Astrocyte (in vitro differentiated cells and primary cell): ENCODE results near the gene EDN3. TPM values are rescaled to one million over a fixed set of nuclear protein-coding genes. Genes with fewer than 3 reads are reported as not detected.

ENCODE experiments used
- DNase-seq: peaks from one replicate; pipeline ENCODE4 v3.0.0-alpha.2; 2010; ENCODE audit warnings: low read depth
- FAIRE-seq: peaks from 2 replicates; lab custom pipeline; 2011; peaks lifted over from hg19 to GRCh38; lab: Jason Lieb, UNC
- H2AFZ ChIP-seq: 2 replicates; pipeline ENCODE4 v1.6.0; 2012; ENCODE audit warnings: low read depth, low read length, inconsistent platforms
- H3K27ac ChIP-seq: 2 replicates; pipeline ENCODE4 v1.5.1; 2011; ENCODE audit warnings: low read depth, low read length, inconsistent platforms
- H3K27me3 ChIP-seq: 2 replicates; pipeline ENCODE4 v1.6.0; 2011; ENCODE audit warnings: low read length, inconsistent platforms; ENCODE audit not compliant: insufficient read depth
- H3K36me3 ChIP-seq: 2 replicates; pipeline ENCODE4 v1.5.1; 2011; ENCODE audit warnings: low read length, inconsistent platforms; ENCODE audit not compliant: insufficient read depth
- H3K4me1 ChIP-seq: 2 replicates; pipeline ENCODE4 v1.5.1; 2011; ENCODE audit warnings: low read length, inconsistent platforms; ENCODE audit not compliant: insufficient read depth
- H3K4me2 ChIP-seq: 2 replicates; pipeline ENCODE4 v1.6.0; 2012; ENCODE audit warnings: low read length, inconsistent platforms
- H3K4me3 ChIP-seq: 2 replicates; pipeline ENCODE4 v1.5.1; 2011; ENCODE audit warnings: low read depth, mild to moderate bottlenecking, low read length, inconsistent platforms; ENCODE audit not compliant: insufficient read depth
- H3K79me2 ChIP-seq: 2 replicates; pipeline ENCODE4 v1.6.0; 2012; ENCODE audit warnings: mild to moderate bottlenecking, low read length, inconsistent platforms; ENCODE audit not compliant: insufficient read depth
- H3K9ac ChIP-seq: 2 replicates; pipeline ENCODE4 v1.6.0; 2012; ENCODE audit warnings: mild to moderate bottlenecking, low read length, inconsistent platforms
- H3K9me3 ChIP-seq: 2 replicates; pipeline ENCODE4 v1.5.1; 2012; ENCODE audit warnings: low read depth, mild to moderate bottlenecking, low read length, inconsistent platforms; ENCODE audit not compliant: insufficient read depth
- H4K20me1 ChIP-seq: 2 replicates; pipeline ENCODE4 v1.6.0; 2012; ENCODE audit warnings: low read length, inconsistent platforms; ENCODE audit not compliant: insufficient read depth
- H3K27ac Mint-ChIP-seq: one replicate; pipeline ENCODE4 v1.8.0; 2021; ENCODE audit warnings: mild to moderate bottlenecking, mixed read lengths; ENCODE audit not compliant: unreplicated experiment
- H3K27me3 Mint-ChIP-seq: one replicate; pipeline ENCODE4 v1.8.0; 2021; ENCODE audit warnings: low read depth, mixed read lengths; ENCODE audit not compliant: unreplicated experiment
- H3K36me3 Mint-ChIP-seq: one replicate; pipeline ENCODE4 v1.8.0; 2021; ENCODE audit warnings: low read depth, mixed read lengths; ENCODE audit not compliant: unreplicated experiment
- H3K4me1 Mint-ChIP-seq: one replicate; pipeline ENCODE4 v1.8.0; 2021; ENCODE audit warnings: low read depth, mixed read lengths; ENCODE audit not compliant: unreplicated experiment
- H3K4me3 Mint-ChIP-seq: one replicate; pipeline ENCODE4 v1.8.0; 2021; ENCODE audit warnings: mild to moderate bottlenecking, moderate library complexity, mixed read lengths; ENCODE audit not compliant: unreplicated experiment
- H3K9me3 Mint-ChIP-seq: one replicate; pipeline ENCODE4 v1.8.0; 2021; ENCODE audit warnings: mild to moderate bottlenecking, mixed read lengths; ENCODE audit not compliant: unreplicated experiment
- EZH2 ChIP-seq: IDR thresholded peaks from 2 replicates; pipeline ENCODE4 v1.6.1; 2012; ENCODE audit warnings: mild to moderate bottlenecking, low read length, inconsistent platforms; ENCODE audit not compliant: insufficient read depth
- total RNA-seq: library from RNA; stranded (reverse); gene quantifications from 2 replicates; pipeline ENCODE4 v1.2.1, GENCODE V29; 2021
- TF ChIP-seq, protein P1 (sequence below): IDR thresholded peaks from 2 replicates; pipeline ENCODE4 v1.5.1; 2011; ENCODE audit warnings: low read depth, mild to moderate bottlenecking, inconsistent platforms, low read length, moderate library complexity; ENCODE audit not compliant: insufficient read depth

Gene EDN3
- total RNA-seq, 1 donor from 2014 or later, result not detected

DNA sequence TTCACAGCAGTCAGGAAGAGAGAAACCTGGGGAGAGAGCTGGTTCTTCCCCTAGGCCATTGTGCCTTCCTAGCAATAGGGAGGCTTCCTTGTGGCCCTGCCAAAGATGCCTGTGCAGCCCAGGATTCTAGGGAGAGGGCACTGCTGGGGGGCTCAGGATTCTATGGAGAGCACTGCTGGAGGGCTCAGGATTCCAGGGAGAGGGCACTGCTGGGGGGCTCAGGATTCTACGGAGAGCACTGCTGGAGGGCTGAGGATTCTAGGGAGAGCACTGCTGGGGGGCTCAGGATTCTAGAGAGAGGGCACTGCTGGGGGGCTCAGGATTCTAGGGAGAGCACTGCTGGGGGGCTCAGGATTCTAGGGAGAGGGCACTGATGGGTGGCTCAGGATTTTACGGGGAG lies 25.8 kb downstream of the EDN3 start:
- Mint-ChIP-seq H3K9me3 (no peaks in the 10 kb centered on the region), H3K4me3 (no peak overlapping the region), H3K4me1 (no peaks in the 10 kb centered on the region), H3K27ac (no peak overlapping the region), H3K36me3 (no peaks in the 10 kb centered on the region), H3K27me3 (peaks cover 51% of the 10 kb centered on the region)
- FAIRE-seq (no peak), DNase-seq (no peak)
- no peaks in the 10 kb centered on the region for H3K4me1 ChIP-seq
- H3K9ac ChIP-seq, result no peak overlapping the region
- no peaks in the 10 kb centered on the region for H3K27me3 ChIP-seq
- H3K4me3 ChIP-seq, result no peak overlapping the region
- no peak for TF ChIP-seq EZH2
- TF ChIP-seq, protein P1, sequence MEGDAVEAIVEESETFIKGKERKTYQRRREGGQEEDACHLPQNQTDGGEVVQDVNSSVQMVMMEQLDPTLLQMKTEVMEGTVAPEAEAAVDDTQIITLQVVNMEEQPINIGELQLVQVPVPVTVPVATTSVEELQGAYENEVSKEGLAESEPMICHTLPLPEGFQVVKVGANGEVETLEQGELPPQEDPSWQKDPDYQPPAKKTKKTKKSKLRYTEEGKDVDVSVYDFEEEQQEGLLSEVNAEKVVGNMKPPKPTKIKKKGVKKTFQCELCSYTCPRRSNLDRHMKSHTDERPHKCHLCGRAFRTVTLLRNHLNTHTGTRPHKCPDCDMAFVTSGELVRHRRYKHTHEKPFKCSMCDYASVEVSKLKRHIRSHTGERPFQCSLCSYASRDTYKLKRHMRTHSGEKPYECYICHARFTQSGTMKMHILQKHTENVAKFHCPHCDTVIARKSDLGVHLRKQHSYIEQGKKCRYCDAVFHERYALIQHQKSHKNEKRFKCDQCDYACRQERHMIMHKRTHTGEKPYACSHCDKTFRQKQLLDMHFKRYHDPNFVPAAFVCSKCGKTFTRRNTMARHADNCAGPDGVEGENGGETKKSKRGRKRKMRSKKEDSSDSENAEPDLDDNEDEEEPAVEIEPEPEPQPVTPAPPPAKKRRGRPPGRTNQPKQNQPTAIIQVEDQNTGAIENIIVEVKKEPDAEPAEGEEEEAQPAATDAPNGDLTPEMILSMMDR, result no peak
- H3K9me3 ChIP-seq, result no peaks in the 10 kb centered on the region
- no peaks in the 10 kb centered on the region for H3K79me2 ChIP-seq
- no peaks in the 10 kb centered on the region for H4K20me1 ChIP-seq
- no peaks in the 10 kb centered on the region for H3K36me3 ChIP-seq
- no peak overlapping the region for H3K27ac ChIP-seq
- H2AFZ ChIP-seq, result no peak overlapping the region
- H3K4me2 ChIP-seq, result no peak overlapping the region

GRCh38 chr20:59328071-59328470 lies 27.7 kb downstream of the EDN3 start:
- Histone ChIP-seq H4K20me1 (no peaks in the 10 kb centered on the region), H2AFZ (no peak overlapping the region), H3K79me2 (no peaks in the 10 kb centered on the region), H3K9ac (no peak overlapping the region), H3K36me3 (no peaks in the 10 kb centered on the region), H3K4me2 (no peak overlapping the region), H3K4me1 (no peaks in the 10 kb centered on the region), H3K27me3 (no peaks in the 10 kb centered on the region), H3K4me3 (no peak overlapping the region), H3K9me3 (no peaks in the 10 kb centered on the region), H3K27ac (no peak overlapping the region)
- Mint-ChIP-seq H3K4me1 (no peaks in the 10 kb centered on the region), H3K27ac (no peak overlapping the region), H3K36me3 (no peaks in the 10 kb centered on the region), H3K4me3 (no peak overlapping the region), H3K27me3 (peaks cover 51% of the 10 kb centered on the region), H3K9me3 (no peaks in the 10 kb centered on the region)
- no peak for TF ChIP-seq EZH2
- TF ChIP-seq, protein P1, result no peak
- DNase-seq (no peak), FAIRE-seq (no peak)

DNA sequence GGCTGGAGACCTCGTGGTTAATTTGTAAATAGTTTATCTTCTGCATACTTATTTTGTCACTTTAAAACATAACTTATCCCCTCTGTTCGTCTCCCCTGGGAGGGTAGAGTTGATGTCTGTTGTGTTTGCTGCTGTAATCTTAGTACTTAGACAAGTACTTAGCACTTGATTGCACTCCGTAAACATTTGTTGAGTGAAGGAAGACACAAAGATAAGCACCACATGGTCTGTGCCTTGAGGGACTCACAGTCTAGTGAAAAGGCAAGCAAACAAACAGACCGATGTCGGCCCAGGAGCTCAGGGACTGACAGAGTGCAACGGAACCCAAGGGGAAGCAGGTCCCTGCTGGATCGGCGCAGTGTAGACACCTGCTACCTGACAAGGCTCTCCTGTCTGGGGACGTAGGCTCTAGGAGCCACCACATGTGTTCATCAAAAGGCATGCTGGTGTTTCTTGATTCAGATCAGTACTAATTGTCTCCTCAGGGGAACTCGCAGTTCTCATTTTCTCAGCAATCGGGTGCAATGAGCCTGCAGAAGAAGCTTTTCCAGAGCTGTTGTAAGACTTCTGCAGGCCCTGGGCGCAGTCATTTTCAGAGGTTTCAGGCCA lies 31.4 kb downstream of the EDN3 start:
- no peak overlapping the region for H3K27ac ChIP-seq
- H3K4me1 ChIP-seq, result no peaks in the 10 kb centered on the region
- H3K9me3 Mint-ChIP-seq, result no peaks in the 10 kb centered on the region
- peaks cover 56% of the 10 kb centered on the region for H3K27me3 Mint-ChIP-seq
- DNase-seq (no peak), FAIRE-seq (no peak)
- no peak overlapping the region for H3K9ac ChIP-seq
- H3K27ac Mint-ChIP-seq, result no peak overlapping the region
- H3K4me1 Mint-ChIP-seq, result no peaks in the 10 kb centered on the region
- H3K79me2 ChIP-seq, result no peaks in the 10 kb centered on the region
- no peaks in the 10 kb centered on the region for H3K27me3 ChIP-seq
- H3K9me3 ChIP-seq, result no peaks in the 10 kb centered on the region
- H3K36me3 ChIP-seq, result no peaks in the 10 kb centered on the region
- H3K4me3 Mint-ChIP-seq, result no peak overlapping the region
- no peaks in the 10 kb centered on the region for H4K20me1 ChIP-seq
- no peaks in the 10 kb centered on the region for H3K36me3 Mint-ChIP-seq
- H3K4me2 ChIP-seq, result no peak overlapping the region
- no peak for TF ChIP-seq EZH2
- TF ChIP-seq, protein P1, result no peak
- no peak overlapping the region for H2AFZ ChIP-seq
- H3K4me3 ChIP-seq, result no peak overlapping the region
